HG03159 (cell line): ENCODE data around the gene LOXL3.
A peak's percentile ranks its signal among the peaks of the same experiment; 100 is the strongest.
"Not testable (repeated sequence)": the region's sequence is repeated elsewhere in the genome, so short reads cannot be mapped to it uniquely, and the experiment has no call there.

ENCODE experiments used
- ATAC-seq: cut with Tn5 transposase; IDR thresholded peaks from one replicate; pipeline ENCODE4 v1.9.1; 2021; ENCODE audit warnings: mild to moderate bottlenecking, moderate library complexity; ENCODE audit not compliant: unreplicated experiment

LOXL3 gene

GRCh38 chr2:74573747-74574562 is 20.2 kb upstream of the LOXL3 start:
- no peak for ATAC-seq

GRCh38 chr2:74572178-74572925 is 18.6 kb upstream of the LOXL3 start:
- no peak for ATAC-seq

DNA sequence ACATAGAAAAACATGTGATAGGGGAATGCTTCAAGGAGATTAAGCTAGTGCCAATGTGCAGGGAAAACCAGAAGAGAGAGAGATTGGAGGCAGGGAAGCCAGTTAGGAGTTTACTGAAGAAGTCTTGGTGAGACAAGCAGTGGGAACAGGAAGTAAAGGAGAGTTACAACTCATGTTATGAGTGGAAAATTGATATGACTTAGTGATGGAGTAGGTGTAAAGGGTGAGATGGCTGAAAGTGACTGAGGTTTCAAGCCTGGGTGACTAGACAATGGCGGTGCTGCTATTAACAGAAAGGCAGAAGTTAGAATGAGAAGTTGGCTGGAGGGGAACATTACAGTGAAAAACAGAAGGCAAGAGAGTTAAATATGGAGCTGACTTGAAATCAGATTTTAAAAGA is 17.3 kb upstream of the LOXL3 start:
- ATAC-seq = peak; percentile 75

- ATAC-seq = no peak
Observed at GRCh38 chr2:74569686-74570085, 15.9 kb upstream of the LOXL3 start.

DNA sequence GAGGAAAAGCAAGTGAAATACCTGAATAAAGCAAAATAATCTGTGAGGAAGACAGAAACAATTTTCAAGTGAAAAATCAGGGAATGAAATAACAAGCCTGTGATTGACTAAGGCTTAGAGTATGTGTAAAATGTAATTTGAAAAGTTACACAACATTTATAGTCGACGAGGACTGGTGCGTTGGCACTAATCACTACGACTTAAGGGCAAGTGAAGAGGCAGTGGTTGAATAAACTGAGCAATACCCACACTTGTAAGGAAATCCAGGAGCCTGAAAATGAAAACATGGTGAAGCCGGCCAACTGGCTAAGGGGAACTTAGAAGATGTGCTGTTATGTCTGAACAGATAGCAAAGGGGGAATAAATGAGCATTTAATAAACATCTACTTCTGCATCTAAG is 14.1 kb upstream of the LOXL3 start:
- no peak for ATAC-seq

DNA sequence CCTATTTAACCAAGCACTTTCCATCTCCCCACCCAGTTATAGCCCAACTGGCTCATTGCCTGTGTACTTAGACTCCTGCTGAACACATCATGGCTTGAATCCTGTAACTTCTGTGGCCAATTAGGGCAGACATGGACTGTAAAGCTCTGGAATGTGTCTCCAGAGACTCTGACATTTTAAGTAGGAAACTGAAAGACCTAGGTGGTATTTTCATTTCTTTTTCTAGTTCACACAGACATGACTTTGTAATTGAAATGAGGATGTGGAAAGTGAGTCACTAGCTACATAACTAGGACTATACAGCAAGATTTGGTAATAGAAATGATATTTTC is 13.0 kb upstream of the LOXL3 start:
- ATAC-seq = no peak

DNA sequence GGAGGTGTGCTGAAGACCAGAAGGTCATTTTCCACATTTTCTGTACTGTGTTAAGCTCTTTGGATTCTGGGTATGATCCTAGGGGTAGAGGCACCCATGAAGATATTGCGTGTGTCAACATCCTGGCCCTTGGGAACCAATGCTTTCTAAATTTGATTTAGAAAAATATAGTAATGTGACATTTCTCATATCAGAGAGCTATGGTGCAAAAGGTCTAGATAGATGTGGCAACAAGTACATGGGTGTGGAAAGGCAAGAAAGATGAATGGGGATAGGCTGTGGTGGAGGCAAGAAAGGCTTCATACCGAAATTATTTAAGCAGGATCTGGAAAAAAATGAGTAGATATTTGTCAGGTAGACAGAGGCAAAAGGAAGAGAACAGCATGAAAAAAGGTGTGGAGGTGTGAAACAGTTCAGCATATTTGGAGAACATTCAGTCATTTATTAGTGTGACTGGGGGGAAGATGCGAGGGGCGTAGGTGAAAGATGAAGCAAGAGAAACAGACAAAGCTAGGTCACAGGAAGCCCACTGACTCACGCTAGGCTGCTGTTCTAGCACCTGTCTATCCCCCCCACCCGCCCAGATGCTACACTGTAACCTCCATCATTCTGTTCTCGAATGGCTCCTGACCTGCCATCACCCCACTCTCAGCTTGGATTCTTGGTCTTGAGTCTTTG is 12.5 kb upstream of the LOXL3 start:
- no peak for ATAC-seq

DNA sequence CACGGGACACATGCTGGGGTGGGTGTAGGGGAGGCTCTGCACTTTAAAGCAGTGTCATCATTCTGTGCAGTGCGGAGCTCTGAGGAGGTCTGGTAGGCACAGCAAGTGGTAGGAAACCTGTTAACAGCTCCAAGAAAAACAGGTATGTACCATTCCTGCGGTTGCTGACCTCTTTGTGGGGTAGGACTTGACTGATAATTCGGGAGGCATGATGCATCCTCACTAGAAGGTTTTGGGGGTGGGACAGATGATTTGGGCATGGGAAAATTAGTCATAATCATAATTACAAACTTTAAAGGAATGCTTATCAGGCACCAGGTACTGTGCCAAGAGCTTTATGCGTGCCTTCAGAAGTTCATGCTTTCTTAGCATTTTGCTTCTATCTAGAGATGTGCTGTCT is 10.5 kb upstream of the LOXL3 start:
- no peak for ATAC-seq

GRCh38 chr2:74562126-74562775 is 8.5 kb upstream of the LOXL3 start:
- ATAC-seq = no peak

- not testable (repeated sequence) for ATAC-seq
Observed at GRCh38 chr2:74561022-74561421, 7.3 kb upstream of the LOXL3 start.

DNA sequence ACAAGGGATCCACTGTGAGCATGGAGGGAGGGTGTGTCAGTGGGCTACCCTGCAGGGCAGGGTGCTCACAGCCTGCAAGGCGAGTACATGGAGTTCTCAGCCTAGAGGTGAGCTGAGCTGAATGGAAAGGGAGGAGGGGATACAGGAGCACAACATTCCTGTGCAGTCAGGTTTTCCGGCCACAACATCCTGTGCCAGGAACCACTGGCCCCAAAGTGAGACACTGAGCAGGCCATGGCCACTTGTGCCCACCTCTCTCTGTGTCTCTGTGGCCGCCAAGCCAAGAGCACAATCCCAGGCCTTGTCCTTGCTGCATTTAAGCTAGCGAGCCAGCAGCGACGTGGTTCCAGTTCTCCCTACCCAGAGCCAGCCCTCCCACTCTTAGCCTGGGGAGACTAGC is 6.8 kb upstream of the LOXL3 start:
- no peak for ATAC-seq

DNA sequence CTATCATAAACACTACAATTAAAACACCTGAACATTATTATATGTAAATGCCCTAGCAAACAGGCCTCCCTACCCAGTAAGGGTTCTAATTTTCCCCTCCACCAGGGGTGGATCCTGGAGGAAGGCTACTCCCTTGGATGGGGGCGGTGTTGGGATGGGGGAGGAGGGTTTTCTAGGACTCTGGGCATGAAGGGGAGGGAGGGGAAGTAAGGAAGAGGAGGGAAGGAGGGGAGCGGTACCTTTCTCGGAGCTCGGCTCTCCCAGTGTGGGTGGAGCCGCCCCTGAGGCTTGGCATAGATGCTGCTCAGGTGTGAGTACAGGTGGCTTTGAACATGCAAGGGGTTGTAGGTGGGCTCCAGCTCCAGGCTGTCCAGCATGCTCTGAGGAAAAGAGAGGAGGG is 6.2 kb upstream of the LOXL3 start:
- no peak for ATAC-seq

DNA sequence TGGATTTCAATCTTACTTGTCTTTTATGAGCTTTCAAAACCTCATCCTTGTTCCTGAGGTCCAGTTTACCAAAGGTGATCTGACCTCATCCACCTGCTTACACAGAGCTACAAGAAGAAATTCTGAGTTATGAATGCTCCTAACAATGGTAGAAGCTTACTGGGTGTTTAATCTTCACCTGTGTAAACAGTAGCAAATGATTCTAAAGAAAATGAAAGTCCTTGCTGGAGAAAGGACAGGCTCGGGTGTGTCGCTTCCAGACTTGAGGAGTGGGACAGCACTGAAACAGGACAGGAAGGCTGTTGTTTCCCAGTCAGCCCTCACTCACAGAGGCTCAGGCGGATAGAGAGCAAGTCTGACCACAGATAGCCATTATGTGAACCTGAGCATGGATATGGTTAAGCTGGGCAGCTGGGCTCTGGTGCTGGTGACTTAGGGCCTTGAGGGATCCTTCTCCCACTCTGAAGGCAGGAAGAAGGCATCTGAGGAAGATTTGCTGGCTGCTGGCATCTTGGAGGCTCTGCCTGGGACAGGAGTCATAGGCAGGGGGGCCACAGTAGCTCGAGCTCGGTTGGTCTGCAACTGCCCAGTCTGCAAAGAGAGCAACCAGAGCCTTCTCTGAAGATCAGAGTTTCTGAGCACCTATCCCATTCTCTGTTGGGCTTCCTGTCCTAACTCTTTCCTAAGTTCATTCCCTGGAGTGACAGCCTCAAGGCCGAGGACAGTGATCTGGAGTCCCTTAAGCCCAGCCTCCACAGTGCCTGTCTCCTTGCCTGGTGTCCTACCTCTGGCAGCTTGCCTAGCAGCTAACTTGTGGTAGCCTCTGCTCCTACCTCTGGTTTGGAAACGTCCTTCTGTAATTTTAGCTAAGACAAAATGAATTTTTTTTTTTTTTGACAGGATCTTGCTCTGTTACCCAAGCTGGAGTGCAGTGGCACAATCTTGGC is 4.8 kb upstream of the LOXL3 start:
- ATAC-seq = no peak

DNA sequence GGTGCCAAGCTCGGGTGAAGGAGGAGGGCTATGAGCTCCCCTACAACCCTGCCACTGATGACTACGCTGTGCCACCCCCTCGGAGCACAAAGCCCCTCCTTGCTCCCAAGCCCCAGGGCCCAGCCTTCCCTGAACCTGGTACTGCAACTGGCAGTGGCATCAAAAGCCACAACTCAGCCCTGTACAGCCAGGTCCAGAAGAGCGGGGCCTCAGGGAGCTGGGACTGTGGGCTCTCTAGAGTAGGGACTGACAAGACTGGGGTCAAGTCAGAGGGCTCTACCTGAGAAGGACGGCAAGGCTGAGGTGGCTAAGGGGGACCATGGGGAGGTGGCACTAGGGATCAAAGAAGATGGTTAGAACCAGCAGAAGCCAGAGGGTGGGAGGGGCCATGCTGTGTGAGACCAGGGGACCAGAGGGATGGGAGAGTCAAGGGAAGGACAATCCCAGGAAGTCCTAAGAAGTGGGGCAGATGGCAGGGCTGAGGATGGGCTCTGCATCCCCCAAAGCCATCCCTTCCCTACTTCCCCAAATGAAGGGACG is 3.2 kb upstream of the LOXL3 start:
- no peak for ATAC-seq

DNA sequence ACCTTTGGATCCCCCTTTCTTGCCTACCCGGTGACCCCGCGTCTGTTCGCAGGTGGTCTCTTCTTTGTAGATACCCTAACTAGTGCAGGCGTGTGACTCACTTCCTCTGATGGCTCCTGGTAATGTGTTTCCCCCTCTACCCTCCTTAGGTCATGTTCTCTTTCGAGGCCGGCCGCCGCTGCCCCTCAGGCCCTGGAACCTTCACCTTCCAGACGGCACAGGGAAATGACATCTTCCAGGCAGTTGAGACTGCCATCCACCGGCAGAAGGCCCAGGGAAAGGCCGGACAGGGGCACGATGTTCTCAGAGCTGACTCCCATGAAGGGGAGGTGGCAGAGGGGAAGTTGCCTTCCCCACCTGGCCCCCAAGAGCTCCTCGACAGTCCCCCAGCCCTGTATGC is 2.4 kb upstream of the LOXL3 start:
- no peak for ATAC-seq

- no peak for ATAC-seq
Observed at GRCh38 chr2:74555610-74556103, 1.9 kb upstream of the LOXL3 start.

DNA sequence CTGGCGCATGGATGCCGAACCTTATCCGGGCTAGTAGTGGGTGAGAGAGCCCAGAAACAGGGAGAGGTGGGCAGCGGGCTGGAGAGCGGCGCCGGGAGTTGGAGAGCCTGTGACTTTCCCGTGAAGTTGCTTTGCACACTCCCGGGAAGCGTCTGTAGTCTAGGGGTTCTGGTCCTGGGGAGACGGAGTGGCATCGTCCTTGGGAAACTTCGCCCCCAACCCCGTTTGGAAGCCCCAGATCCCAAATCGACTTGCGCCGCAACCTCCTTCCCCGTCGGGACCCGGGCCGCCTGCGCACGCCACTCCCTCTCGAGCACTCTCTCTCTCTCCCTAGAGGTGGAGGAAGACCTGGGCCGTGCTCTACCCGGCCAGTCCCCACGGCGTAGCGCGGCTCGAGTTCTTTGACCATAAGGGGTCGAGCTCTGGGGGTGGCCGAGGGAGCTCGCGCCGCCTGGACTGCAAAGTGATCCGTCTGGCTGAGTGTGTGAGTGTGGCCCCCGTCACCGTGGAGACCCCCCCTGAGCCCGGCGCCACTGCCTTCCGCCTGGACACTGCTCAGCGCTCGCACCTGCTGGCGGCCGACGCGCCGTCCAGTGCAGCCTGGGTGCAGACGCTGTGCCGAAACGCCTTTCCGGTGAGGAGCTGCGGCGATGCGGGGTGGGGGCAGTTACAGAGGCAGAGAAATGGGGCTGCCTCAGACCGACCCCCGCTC is 1.2 kb upstream of the LOXL3 start:
- ATAC-seq = peak; percentile 62

GRCh38 chr2:74552914-74553811 is 579 bp downstream of the LOXL3 start:
- ATAC-seq = no peak
